ENCODE data around the gene DQX1.

DNA sequence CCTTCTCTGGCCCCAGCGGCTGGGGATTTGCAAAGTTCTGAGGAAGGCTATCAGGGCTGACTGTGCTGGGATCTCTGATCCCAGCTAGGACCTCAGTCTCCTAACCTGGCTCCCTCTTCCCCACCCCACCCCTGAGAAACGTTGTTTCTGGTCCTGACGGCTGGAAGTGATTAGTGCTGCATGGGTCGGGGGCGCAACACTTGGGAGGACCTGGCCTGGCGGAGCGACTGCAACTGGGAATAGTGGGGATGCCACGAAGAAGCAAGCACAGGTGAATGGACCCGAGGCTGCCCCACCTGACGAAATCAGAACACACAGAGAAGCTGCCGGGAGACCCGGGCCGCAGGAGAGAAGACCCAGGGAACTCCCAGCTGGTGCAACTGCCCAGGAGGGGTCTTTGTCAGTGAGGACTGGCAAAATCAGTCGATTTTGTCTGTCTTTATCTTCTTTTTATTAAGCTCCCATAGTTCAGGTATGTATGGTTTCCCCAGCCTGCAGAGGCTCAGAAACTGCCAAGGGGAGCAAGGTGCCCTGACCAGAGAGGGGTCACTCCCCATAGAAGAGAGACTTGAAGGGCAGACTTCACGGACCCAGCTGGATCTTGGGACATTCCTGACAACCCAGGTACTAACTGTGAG is 26.0 kb downstream of the DQX1 start:
- TF ChIP-seq, protein P1, sequence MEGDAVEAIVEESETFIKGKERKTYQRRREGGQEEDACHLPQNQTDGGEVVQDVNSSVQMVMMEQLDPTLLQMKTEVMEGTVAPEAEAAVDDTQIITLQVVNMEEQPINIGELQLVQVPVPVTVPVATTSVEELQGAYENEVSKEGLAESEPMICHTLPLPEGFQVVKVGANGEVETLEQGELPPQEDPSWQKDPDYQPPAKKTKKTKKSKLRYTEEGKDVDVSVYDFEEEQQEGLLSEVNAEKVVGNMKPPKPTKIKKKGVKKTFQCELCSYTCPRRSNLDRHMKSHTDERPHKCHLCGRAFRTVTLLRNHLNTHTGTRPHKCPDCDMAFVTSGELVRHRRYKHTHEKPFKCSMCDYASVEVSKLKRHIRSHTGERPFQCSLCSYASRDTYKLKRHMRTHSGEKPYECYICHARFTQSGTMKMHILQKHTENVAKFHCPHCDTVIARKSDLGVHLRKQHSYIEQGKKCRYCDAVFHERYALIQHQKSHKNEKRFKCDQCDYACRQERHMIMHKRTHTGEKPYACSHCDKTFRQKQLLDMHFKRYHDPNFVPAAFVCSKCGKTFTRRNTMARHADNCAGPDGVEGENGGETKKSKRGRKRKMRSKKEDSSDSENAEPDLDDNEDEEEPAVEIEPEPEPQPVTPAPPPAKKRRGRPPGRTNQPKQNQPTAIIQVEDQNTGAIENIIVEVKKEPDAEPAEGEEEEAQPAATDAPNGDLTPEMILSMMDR (conservative IDR thresholded peaks at IDR 0.05) = no peak
- no peak for TF ChIP-seq EZH2 (IDR thresholded peaks at IDR 0.05; ENCODE audit: low read depth)

Data from PC-9 (cell line).